IPS-15b (cell line): ENCODE data around the gene FERMT1.
"Not testable (repeated sequence)": the region's sequence is repeated elsewhere in the genome, so short reads cannot be mapped to it uniquely, and the experiment has no call there.

Experiments used
- H3K27me3 ChIP-seq: one replicate; pipeline ENCODE4 v1.6.1; 2013; ENCODE audit warnings: low read length; ENCODE audit not compliant: control insufficient read depth, insufficient read depth
- H3K36me3 ChIP-seq: one replicate; pipeline ENCODE4 v1.6.1; 2013; ENCODE audit warnings: low read length; ENCODE audit not compliant: control insufficient read depth, insufficient read depth
- H3K4me1 ChIP-seq: one replicate; pipeline ENCODE4 v1.6.1; 2013; ENCODE audit warnings: mild to moderate bottlenecking, low read length; ENCODE audit not compliant: control insufficient read depth, insufficient read depth
- H3K4me3 ChIP-seq: one replicate; pipeline ENCODE4 v1.5.1; 2013; ENCODE audit warnings: low read depth, low read length
- H3K9ac ChIP-seq: one replicate; pipeline ENCODE4 v1.6.1; 2013; ENCODE audit warnings: low read depth, mild to moderate bottlenecking, low read length
- H3K9me3 ChIP-seq: one replicate; pipeline ENCODE4 v1.6.1; 2013; ENCODE audit warnings: mild to moderate bottlenecking, low read length; ENCODE audit not compliant: control insufficient read depth, insufficient read depth

Gene FERMT1

GRCh38 chr20:6034134-6034969, 88.5 kb downstream of the FERMT1 start:
- no peaks in the 10 kb centered on the region for H3K27me3 ChIP-seq
- no peak overlapping the region for H3K4me3 ChIP-seq
- H3K9ac ChIP-seq = no peak overlapping the region
- H3K4me1 ChIP-seq = peaks cover 3% of the 10 kb centered on the region
- H3K36me3 ChIP-seq = no peaks in the 10 kb centered on the region
- no peaks in the 10 kb centered on the region for H3K9me3 ChIP-seq

DNA sequence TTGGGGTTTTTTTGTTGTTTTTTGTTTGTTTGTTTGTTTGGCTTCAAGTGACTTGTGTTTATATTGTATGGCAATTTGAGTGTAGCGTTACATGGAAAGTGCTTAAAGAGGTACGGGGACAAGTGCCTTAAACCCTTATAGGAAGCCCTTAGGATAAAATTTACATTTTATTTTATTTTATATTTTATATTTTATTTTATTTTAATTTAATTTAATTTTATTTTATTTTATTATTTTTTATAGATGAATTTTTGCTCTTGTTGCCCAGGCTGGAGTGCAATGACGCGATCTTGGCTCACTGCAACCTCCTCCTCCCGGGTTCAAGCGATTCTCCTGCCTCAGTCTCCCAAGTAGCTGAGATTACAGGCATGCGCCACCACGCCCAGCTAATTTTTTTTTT, 89.9 kb downstream of the FERMT1 start:
- H3K4me3 ChIP-seq, H3K9ac ChIP-seq, H3K4me1 ChIP-seq, H3K27me3 ChIP-seq, H3K9me3 ChIP-seq, H3K36me3 ChIP-seq: not testable (repeated sequence)

- Histone ChIP-seq H3K4me3 (no peak overlapping the region), H3K27me3 (no peaks in the 10 kb centered on the region), H3K4me1 (no peaks in the 10 kb centered on the region), H3K9ac (no peak overlapping the region), H3K36me3 (peaks cover 2% of the 10 kb centered on the region), H3K9me3 (no peaks in the 10 kb centered on the region)
Observed at GRCh38 chr20:6030453-6031080, 92.3 kb downstream of the FERMT1 start.

- Histone ChIP-seq H3K9ac (no peak overlapping the region), H3K4me1 (no peaks in the 10 kb centered on the region), H3K4me3 (no peak overlapping the region), H3K27me3 (no peaks in the 10 kb centered on the region), H3K36me3 (peaks cover 2% of the 10 kb centered on the region), H3K9me3 (no peaks in the 10 kb centered on the region)
Observed at GRCh38 chr20:6029538-6029937, 93.3 kb downstream of the FERMT1 start.

DNA sequence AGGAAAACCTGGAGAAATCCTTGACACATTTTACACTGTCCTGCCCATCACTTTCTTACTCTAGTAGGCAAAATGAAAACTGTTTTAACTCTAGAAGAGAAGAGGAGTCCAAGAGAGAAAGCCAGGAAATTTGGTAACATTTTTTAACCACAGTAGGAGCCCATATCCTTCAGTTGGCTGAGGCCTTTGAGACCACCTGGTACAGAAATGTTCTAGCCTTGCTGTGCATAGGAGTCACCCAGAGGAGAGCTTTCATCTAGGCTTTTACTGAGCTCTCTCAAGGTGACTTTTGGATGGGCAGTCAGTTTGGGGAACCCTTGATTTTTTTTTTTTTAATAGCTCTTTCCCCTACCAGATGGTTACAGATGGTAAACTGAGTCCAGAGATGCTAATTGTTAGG, 94.0 kb downstream of the FERMT1 start:
- no peaks in the 10 kb centered on the region for H3K27me3 ChIP-seq
- no peak overlapping the region for H3K9ac ChIP-seq
- H3K36me3 ChIP-seq = peaks cover 2% of the 10 kb centered on the region
- no peaks in the 10 kb centered on the region for H3K9me3 ChIP-seq
- no peak overlapping the region for H3K4me3 ChIP-seq
- no peaks in the 10 kb centered on the region for H3K4me1 ChIP-seq

- H3K36me3 ChIP-seq = peaks cover 2% of the 10 kb centered on the region
Observed at GRCh38 chr20:6026051-6026450, 96.8 kb downstream of the FERMT1 start.

More at GRCh38 chr20:6026051-6026450, 96.8 kb downstream of the FERMT1 start:
- Histone ChIP-seq H3K4me3 (no peak overlapping the region), H3K4me1 (no peaks in the 10 kb centered on the region), H3K9me3 (no peaks in the 10 kb centered on the region), H3K9ac (no peak overlapping the region), H3K27me3 (no peaks in the 10 kb centered on the region)
